Activated T-cell treated with anti-CD3 and anti-CD28 coated beads, Interleukin-2, amount 50 U/mL, for 48 hours (primary cell): Measurements from ENCODE around the gene CPEB4.
A peak's percentile ranks its signal among the peaks of the same experiment; 100 is the strongest.

ENCODE experiments used
- DNase-seq, 2 experiments: peaks; one replicate each; pipeline ENCODE4 v3.0.0-alpha.2; 2020

CPEB4 gene

DNA sequence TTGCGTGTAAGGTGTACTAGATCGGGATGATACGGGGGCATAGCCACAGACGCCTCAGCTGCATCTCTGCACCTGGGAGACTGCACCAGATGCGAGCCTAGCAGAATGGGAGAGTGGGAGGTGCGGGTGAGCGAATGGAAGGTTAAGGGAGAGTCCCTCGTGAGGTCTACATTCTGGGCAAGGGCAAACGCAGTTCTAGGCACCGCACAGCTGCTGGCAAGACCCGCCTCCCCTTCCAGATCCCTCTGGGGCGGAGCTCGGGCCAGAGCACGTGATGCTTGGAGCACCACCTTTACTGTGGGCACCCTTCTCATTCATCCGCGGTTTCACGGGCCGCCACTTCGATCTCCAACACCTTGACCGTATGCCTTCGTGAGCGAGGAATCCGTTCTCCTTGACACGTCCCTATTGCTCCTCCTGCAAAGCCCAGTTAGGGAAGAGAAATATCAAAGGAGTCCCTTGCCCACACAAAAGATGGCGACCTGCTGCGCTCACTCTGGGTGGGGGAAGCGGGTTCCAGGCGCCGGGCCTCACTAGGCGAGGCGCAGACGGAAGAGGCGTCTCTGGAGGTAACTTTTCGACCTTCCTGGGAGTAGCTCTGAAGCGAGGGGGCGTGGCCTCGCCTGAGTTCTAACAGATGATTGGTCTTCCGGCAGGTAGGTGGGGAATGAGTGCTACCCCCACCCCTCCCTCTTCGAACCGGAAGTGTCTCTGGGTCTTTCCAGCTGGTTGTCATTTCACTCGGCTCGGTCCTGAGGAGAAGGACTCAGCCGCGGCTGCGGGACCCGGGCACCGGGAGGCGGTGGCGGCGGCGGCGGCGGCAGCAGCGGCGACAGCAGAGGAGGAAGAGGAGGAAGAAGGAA is at the start of gene CPEB4:
Gene CPEB4, plus strand, starts transcription at position 740 of the 863 bp plus-strand sequence. CDS start 1,385 bp downstream, outside the sequence.
- peak; percentile 94 to 95 for DNase-seq

DNA sequence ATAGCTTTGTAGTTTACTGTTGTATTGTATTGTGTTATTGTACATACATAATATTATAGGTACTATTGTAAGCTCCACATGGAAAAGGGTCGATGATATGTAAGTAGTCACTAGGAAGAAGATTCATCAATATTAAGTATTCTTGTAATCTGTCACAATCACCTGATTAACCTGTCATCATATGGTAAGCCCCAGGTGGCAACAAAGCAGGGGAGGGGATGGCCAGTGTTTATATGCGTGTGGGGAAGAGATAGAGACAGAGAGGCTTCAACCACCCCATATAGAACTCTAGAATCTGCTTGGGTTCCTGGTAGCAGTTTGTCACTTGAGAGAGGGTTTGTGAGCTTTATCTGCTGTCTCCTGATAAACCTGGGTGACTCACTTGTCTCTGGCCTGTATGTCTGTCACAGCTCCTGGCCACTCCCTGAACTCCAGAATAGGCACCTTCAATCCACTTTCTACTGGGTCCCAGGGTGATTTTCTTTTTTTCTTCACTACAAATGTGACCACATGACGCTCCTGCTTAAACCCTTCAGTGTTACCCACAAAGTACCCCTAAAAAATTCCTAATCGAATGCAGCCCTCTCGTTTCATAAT is 48.9 kb upstream of the CPEB4 start:
- DNase-seq = no peak

DNA sequence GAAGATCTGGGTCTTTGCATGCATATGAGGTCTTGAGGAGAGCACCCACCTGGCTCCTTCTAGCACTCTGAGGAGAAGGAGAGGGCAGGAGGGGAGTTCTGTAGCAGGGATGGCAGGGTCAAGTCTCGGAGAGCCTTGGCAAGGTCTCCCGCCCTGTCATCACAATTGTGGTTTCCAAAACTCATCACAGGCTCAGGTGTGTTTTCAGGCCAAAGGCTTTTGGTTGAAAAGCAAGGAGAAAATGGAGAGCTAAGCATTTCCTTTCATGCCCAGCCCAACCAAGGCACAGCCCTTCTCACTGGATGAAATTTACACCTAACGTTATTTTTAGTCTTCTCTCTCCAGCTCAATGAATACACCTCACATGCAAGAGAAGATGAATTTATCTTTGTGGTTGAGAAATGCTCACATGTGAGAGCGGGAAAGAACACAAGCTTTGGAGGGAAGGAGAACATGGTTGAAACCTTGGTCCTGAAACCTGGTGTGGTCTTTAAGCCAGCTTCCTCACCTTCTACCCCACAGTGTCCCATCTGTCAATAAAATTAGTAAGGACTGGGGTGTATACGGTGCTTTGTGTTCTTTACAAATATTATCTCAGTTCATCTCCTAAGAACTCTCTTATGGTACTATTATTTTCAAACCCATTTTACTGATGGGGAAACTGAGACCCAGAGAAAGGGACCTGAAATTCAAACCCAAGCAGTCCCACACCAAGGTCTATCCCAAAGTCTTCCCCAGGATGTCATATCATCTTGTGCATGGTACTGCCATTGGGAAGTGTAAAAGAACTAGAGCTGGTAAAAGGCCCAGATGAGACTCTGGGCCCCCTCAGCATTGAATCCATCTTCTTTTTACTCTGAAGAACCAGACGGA is 47.8 kb upstream of the CPEB4 start:
- DNase-seq = no peak

DNA sequence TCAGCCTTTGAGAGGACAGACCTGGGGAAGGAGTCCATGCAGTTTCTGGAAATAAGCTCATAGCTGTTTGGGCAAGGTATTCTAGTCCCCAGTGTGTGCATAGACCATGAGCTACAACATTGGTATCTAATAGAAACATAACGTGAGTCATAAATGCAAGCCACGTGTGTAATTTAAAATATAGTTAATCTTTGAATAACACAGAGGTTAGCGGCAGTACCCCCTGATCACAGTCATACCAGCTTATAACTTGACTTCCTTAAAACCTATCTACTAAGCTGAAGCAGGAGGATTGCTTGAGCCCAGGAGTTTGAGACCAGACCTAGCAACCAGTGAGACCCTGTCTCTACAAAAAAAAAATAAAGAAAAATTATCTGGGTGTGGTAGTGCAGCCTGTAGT is 46.4 kb upstream of the CPEB4 start:
- no peak for DNase-seq

DNA sequence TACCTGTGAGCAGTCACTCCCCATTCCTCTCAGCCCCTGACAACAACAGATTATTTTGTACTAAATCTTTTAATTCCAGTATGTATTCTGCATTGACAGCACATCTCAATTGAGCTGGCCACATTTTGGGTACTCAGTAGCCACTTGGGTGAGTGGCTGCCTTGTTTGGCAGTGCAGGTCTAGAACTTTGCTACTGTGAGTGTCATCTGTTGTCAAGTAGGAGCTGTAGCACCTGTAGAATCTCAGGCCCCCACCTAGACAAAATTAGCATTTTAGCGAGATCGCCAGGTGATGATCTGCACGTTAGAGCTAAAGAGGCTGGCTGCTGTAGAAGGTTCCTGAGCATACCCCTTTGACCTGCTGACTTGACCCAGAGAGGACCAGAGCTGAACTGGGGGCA is 44.4 kb upstream of the CPEB4 start:
- no peak for DNase-seq

DNA sequence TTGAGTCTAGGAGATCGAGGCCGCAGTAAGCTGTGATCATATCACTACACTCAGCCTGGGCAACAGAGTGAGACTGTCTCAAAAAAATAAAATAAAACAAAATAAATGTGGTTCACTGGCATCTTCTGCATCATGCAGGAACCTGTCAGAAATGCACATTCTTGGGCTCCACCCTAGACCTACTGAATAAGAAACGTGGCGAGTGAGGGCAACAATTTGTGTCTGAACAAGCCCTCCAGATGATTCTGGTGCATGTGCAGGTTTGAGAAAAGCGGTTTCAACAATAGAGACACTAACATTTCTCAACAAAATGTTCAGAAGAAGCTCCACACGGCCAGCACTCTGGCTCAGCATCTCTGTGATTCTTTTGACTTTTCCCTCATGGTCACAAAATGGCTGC is 42.8 kb upstream of the CPEB4 start:
- DNase-seq = no peak

DNA sequence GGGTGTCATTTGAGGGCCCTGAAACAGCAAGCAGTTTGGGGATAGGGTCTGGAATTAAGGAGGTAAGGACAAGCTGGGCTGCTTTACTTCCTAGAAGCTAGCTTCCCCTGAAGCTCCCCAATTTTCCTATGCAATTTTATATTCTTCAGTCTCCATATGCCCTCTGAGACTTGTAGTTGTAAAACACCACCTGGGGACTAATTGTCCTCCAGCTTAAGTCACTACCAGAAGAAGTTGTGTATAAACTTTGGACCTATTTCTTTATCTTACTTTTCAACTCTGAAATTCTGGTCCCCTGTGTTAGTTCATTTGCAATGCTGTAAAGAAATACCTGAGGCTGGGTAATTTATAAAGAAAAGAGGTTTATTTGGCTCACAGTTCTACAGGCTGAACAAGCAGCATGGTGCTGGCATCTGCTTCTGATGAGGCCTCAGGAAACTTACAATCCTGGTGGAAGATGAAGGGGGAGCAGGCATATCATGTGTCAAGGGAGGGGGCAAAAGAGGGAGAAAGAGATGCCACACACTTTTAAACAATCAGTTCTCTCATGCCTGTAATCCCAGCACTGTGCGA is 41.1 kb upstream of the CPEB4 start:
- no peak for DNase-seq

DNA sequence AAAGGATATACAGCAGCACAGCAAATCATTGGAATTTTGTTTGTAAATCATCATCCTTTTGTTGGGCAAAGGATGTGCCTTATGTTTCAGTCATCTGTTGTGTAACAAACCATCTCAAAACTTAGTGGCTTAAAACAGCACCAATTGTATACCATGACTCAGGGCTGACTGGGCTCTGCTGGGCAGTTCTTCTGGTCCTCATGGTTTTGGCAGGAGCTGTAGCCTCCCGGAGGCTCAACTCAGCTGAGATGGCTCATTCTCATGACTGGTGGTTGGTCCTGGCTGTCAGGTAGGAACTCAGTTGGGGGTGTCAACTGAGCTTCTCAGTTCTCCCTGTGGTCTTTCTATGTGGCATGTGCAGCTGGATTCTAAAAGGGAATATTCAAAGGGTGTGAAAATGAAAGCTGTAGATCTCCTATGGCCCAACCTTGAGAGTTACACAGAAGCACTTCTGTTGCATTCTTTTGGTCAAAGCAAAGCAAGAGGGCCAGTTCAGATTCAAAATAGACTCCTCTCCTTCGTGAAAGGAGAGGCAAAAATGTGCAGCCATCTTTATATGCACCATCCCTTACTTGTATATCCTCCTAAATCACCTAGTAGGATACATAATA is 39.1 kb upstream of the CPEB4 start:
- DNase-seq = no peak

DNA sequence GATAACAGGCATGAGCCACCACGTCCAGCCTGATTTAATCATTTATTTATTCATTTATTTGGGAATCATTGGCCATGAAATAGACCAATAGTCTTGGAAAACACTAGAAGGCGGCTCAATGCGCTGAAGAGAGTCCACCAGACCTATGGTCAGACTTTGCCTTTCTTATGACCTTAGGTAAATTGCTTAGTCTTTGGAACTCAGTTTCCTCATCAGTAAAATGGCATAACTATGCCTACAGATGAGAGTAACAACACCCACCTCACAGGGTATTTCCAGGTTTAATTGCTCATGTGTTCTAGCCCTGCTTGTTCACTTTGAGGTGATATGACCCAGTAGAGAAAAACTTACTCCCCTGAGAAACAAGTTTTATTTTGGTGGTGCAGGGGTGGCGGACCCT is 38.2 kb upstream of the CPEB4 start:
- no peak for DNase-seq

DNA sequence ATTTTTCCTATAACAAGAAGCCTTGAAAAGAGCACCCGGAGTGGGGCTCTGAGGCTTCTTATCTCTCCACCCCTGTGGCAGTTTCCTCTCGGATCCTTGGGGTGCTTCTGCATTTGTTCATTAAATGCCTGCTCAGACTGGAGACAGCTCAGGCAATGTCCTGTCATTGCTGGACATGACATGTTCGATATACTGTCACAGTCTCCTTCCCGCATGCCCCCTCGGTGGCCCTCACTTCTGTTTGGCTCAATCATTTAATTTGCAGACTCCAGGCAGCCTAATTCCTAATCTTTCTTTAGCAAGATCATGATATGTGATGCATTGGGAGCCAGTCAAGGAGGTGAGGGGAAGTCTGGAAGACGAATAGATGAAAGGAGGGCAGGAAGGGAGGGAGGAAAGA is 37.5 kb upstream of the CPEB4 start:
- DNase-seq = no peak

DNA sequence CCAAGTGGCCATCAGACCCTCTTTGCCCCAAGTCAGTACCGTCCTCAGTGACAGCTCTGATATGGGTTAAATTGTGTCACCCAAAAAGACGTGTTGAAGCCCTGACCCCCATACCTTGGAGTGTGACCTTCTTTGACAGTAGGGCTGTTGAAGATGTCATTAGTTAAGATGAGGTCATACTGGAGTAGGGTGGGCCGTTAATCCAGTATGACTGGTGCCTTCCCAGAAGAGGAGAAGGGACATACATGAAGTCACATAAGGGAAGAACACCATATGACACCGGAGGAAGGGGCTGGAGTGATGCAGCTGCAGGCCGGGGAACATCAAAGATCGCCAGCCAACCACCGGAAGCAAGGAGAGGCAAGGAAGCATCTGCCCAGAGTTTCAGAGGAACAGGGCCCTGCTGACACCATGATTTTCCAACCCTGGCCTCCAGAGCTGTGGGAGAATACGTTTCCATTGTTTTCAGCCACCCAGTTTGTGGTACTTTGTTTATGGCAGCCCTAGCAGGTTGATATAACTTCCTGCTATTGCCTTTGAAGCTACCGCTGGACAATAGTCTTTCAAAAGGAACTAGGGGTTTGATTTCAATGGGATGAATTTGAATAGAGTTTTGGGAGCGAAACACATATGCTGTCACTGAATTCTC is 36.4 kb upstream of the CPEB4 start:
- no peak for DNase-seq

DNA sequence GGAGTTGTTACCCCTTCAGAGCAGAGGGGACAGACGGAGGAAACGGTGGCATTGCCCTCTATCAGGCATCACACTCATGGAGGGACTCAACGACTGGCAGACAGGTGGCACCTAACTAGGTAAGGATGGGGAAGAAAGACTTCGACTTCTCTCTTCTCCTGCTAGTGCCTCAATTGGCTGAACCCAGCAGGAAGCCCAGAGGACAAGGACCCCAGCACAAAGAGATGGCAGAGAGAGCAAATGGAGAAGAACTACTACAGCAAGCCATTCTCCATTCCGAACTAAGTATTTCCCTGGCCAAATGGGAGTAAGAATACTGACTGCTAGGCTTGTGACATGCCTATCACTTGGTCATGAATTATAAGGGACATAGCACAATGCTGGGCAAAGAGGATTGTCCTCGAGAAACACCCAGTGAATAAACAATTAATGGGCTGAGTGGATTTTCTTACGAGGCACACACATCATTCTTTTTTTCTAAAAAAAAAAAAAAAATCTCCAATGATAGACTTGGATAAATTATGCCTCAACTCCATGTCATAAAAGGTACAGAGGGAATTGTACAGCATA is 35.3 kb upstream of the CPEB4 start:
- no peak for DNase-seq

DNA sequence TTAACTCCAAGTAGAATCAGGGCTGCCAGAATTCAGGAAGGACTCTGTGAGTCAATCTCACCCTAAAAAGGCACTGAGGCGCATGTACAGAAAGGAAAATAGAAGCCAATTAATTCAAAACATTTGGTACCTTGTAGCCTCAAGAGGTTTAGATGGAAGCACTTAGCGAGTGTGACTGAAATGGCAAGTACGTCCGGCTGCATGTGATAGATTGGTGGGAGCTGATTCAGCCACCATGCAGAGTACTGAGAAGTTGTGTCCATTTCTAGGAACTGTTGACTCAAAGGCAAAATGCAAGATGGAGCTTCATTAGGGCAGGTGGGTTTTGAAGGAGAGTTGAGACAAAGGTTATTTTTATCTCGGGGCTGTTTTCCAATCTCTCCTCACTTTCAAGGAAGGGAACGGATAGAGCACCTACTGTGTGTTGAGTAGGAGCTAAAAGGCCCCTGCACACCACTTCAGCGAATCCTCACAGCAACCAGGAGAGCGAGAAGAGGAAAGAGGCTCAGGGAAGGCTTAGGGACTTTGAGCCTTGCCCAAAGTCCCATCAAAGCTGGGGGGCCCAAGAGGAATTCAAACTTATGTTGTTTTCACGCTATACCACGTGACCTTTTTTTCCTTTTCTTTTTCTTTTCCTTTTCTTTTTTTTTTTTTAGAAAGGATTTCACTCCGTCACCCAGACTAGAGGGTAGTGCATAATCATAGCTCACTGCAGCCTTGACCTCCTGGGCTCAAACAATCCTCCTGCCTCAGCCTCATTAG is 34.6 kb upstream of the CPEB4 start:
- DNase-seq = peak in 1 of 2 experiments; percentile 17

DNA sequence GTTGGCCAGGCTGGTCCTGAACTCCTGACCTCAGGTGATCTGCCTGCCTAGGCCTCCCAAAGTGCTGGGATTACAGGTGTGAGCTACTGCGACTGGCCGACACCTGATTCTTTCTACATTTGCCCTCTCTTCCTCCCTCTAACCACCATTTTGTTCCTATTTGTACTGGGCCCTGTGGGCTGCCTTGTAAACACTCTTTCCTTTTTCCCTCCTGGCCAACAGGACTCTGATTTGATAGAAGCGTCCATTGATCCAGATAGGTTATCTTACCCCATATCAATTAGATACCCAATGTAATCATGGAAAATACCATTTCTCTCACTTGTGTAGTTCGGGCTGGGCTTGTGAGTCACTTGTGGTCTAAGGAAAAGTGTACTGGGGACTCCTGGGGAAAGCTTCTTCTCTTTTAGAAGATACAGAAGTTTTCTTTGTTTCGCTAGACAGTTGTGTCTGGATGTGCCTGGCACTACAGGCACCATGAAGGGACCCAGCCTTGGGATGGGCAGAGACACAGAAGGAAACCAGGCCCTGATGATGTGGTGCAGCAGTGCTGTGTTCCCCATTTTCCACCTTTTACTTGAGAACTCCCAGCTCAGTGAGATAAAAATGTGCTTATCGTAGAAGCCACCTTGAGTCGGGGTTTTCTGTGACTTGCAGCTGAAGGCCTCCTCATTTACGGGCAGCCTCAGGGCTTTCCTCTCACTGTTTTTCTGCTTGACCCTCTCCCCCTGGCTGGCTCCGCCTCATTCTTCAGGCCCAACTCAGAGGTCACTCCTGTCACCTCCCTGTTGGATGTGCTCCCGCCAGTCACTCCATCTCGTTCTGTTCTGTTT is 32.8 kb upstream of the CPEB4 start:
- DNase-seq = no peak

DNA sequence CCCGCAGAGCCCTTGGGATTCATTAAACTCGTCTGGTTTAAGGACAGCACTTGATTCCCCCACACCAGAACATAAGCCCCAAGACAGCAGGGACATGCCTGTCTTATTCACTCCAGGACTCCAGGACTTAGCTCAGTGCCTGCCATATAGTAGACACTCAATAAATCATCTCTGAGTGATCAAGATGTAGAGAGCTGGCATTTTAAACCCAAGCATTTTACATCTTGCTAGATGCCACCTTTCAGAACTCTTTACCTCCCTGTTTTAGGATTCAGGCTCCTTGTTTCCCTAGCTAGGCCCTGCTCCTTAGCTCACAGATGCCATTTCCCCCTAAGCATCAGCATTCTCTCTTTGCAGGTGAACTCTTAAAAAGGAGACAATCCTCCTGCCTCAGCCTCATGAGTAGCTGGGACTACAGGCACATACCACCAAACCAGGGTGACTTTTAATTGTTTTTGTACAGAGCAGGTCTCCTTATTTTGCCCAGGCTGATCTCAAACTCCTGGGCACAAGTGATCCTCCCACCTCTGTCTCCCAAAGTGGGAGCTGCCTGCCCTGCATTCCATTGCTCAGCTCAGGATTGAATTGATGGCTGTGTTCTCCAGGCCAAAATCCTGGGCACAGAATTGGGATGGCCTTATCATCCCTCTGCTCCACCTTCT is 32.0 kb upstream of the CPEB4 start:
- no peak for DNase-seq

DNA sequence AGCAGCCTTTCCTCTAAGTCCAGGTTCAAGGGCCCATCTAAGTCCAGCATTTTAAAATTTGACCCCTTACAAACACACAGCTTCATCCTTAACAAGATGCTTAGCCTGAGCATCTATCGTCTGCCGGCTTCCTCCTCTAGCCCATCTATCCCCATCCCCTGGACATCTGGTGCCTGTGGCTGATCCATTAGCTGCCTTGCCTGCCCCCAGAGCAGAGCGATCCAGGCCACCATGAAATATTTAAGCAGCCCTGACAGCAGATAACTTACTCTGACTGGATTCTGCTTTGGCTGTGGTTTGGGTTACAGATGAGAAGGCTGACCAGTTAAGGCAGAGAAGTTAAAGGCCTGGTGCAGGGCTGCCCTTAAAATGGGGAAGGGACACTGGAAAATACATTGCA is 30.9 kb upstream of the CPEB4 start:
- DNase-seq = no peak

DNA sequence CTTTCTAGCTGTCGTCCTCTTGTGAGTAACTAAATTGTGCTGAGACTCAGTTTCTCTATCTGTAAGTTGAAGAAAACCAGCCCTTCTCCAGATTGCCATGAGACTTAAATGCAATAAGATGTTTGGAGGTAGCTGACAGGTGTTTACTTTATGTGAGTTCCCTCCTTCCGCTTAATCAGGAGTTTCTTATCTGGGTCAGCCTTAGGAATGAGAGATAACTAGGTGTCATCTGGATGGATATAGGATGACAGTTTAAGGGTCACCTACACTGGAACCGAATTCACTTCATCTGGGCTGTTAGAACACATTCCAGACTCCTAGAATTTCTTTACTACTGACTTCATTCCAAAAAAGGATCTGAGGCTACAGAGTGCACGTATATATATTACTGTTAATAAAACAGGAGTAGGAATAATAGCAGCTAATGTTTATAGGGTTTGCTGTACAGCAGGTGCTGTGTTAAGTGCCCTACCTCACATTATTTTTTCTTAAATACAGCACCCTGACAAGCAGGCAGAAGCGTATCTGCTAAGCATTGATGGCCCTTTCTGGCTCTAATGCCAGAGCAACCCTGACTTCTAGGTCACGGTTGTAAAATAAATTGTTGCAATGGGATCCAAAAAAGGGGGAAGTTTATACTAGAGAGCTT is 30.0 kb upstream of the CPEB4 start:
- no peak for DNase-seq

DNA sequence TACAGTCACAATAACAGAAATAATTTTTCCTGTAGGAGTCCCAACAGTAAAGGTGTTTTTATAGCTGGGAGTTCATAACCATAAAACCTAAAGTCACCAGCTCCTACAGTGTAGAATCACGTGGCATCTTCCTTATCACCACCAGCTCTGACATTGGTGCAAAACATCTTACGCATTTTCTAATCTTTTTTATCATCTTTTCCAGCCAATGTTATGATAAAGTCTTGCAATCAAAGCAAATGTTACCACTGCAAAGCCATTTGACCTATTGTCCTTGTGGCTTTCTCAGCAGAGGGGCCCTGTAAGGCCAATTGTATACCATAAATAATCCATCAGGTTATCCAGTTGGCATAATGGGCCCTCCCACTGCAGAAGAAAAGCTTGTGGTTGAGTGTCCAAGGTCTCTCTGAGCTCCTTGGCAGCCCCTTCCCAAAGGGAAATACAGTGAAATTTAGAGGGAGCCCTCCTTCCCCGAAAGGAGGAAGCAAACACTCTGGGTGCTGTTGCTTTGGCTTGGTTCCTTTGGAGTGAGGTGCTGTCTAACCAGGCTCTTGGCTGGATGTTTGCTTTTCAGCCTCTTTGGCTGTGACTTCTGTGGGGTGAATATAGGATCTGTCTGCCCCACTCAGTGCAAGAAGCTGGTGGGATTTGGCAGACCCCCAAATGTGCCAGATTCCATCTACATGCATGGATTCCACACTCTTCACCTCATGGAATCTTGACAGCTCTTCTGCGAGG is 29.3 kb upstream of the CPEB4 start:
- no peak for DNase-seq
